Measurements from ENCODE around the gene THUMPD3.

Gene THUMPD3

DNA sequence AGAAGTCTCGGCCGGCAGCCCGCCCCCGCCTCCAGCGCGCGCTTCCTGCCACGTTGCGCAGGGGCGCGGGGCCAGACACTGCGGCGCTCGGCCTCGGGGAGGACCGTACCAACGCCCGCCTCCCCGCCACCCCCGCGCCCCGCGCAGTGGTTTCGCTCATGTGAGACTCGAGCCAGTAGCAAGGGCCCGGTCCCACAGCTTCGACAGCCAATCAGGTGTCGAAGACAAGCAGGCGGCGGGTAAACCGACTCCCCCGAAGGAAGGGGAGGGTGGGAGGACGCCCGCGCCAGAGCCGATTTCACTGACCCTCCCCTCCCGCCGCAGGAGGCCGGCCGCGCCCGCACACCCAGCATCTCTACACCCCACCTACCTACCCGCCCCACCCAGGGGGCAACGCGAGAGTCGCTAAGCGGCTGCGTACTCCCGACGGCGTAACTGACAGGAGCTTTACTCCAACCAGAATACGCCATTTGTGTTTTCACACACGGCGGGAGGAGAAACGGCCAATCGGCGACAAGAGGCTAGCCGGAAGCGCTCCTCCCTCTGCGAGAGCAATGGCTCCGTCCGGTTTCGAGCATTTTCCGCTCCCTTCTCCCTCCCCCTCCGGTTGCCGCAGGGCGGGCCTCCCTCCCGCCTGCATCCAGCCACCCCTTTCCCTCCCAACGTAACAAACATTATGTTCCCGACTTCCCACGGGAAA is 33.9 kb downstream of the THUMPD3 start:
- peak; percentile 94 to 99 for DNase-seq (ENCODE audit: extremely low read depth in 1 of 2, low read depth in 1 of 2)

DNA sequence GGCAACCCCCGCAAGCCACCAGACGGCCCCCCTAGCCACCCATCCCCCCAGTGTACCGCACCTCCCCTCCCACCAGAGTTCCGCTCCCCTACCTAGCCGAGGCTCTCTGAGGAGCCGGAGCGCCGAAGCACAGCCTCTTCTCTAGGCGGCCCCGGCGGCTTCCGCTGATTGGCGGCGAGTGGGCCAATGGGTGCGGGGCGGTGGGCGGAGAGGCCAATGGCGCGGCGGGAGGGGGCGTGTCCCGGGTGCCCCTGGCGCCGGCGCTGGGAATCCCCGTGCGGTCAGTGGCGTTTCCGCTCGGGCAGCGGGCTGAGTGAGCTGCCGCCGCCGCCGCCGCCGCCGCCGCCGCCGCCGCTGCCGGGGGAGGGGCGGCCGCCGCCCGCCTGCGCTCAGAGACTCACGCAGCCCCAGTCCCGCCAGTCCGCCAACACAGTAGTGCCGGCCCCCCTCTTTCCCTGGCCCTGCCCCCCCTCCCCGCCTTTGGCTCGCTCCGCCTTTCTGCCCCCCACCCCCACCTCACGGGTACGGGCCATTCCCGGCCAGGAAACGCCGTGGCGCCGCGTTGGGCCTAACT is 34.6 kb downstream of the THUMPD3 start, which contains the start of gene SETD5:
Gene SETD5 (plus strand): TSS at position 284 of the 574 bp plus-strand sequence. CDS start 31,324 bp downstream, outside the sequence.
- peak; percentile 97 to 100 for DNase-seq (ENCODE audit: extremely low read depth in 1 of 2, low read depth in 1 of 2)

- peak in 1 of 2 donors; percentile 17 for DNase-seq (ENCODE audit: extremely low read depth in 1 of 2, low read depth in 1 of 2)
Measured at GRCh38 chr3:9397906-9398699, 35.2 kb downstream of the THUMPD3 start.

DNA sequence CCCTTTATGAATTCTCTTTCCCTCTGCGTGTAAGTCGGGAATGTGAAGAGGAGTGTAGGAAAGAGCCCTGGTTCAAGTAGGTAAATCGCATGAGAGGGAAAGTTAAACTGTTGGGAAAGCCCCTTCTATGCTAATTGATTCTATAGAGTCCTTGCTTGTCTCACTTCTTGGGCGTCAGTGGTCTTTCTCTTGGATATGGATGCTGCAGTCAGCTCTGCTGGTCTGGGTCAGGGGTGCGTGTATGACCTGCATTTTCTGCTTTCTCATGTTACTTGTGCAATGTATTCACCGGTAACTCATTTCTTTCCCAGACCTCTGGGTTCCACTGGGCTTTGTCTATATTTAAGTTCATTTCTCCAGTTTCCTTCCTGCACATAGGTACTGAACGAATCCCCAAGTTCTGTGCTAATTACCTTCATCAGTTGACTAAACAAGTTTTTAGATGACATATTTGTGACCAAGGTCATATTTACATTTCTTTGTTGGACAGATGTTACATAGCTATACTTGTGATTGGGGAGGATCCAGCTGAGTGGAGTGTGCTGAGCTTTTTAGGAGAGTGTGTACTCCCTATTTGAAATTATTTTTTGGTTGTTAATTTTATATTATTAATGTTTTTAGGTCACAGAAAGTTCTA is 36.0 kb downstream of the THUMPD3 start:
- no peak for DNase-seq (ENCODE audit: extremely low read depth in 1 of 2, low read depth in 1 of 2)

- no peak for DNase-seq (ENCODE audit: extremely low read depth in 1 of 2, low read depth in 1 of 2)
Measured at GRCh38 chr3:9399337-9399703, 36.5 kb downstream of the THUMPD3 start.

DNA sequence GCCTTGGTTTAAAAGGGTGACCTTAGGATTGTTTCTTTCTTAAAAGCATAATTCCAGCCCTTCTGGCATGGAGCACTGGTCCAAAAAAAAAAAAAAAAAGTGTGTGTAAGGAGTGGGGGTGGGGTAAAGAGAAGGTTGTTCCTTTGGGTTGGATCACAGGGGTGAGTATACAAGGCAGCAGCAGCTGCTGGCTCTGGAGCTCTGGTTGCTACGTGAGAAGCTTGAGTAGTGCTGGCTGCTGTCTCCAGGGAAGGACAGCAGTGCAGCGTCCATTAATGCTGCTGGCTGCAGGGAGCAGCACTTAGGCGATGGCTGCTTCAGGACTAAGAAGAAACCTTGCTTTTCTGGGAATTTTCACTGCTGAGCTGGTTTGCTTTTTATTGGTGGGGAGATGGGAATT is 36.9 kb downstream of the THUMPD3 start:
- no peak for DNase-seq (ENCODE audit: extremely low read depth in 1 of 2, low read depth in 1 of 2)

DNA sequence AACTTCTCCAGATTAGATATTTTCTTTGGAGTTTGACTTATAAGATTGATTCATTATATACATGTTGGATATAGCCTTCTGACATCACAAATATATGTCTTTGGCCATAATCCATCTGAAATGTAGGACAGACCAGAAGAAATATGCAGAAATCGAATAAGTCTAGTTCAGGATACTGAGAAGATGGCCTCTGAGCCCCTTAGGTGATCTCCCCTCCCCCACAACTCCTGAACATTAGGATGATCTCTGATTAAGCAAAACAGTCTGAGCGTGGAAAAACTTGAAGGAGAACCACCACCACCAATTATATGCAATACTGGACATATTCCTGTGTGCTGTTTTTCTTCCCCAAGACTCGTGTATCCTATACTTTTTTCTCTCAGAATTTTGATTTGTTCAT is 37.8 kb downstream of the THUMPD3 start:
- no peak for DNase-seq (ENCODE audit: extremely low read depth in 1 of 2, low read depth in 1 of 2)

GRCh38 chr3:9401986-9402385 is 39.1 kb downstream of the THUMPD3 start:
- no peak for DNase-seq (ENCODE audit: extremely low read depth in 1 of 2, low read depth in 1 of 2)

DNA sequence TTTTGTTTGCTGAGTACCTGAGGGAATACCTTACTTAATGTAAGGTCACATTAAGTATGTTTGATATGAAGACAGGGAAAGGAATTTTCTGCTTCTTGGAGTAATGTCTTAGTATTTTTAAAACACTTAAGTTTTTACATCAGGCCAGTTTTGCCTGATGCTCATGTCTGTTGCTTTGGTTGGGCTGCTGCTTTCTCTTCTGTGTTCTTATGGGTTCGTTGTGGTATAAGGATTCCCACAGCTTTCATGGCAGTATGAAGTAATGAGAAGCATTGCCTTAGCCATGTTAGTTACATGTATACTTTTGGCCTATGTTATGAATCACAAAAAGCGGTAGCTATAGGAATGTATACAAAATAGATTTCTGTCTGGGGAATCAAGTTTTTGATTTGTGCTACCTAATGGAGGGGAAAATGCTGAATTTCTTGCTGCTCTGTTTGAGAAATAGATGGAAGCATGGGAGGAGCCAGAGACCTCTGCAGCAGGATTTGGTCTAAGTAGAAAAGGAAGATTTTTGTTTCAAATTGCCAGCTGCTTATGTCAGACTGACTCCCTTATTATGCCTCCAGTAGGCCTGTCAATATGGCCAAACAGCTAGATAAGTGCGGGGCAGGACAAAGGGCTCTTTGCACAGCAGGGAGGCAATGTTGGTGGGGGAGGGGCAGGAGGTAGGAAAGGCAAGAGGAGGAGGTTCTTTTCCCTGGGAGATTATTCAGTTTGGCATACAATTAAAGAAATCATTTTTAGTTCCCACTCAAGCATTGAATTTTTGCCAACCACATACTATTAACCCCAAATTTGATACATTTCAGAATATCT is 39.8 kb downstream of the THUMPD3 start:
- no peak for DNase-seq (ENCODE audit: extremely low read depth in 1 of 2, low read depth in 1 of 2)

DNA sequence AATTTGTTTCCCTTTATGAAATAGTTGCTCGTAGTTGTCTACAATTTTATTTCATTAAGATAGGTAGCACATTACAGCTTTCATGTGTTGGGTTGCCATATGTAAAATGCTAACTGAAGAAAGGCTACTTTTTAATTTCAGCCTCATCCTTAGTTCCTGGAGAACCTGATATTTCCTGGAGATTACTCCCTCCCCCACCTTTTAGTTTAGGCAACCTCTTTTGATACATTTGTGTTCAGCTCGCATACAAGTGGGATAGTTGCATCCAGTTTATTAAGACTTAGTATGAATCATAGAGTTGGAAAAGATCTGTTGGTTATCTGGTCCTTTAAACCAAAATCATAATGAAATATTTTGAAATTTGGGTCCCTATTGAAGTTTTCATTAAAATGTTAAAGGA is 40.6 kb downstream of the THUMPD3 start:
- no peak for DNase-seq (ENCODE audit: extremely low read depth in 1 of 2, low read depth in 1 of 2)

GRCh38 chr3:9404680-9405079 is 41.8 kb downstream of the THUMPD3 start:
- DNase-seq (ENCODE audit: extremely low read depth in 1 of 2, low read depth in 1 of 2), result no peak

DNA sequence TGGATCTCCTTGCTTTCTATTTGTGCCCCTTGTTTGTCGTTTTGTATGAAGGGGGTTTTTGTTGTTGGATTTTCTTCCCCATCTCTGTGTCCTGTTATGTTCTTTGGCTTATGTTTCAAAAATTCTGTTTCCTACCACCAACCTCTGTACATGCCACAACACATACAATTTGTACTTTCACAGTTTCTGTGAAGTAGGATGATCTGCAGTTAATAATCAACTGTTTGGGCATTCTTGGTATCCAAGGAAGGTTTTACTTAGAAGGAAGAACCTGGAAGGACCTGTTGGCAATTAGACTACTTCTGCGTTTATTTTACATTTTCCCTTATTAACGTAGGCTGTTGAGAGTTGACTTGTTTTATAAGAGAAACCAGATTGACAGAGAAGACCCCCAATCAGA is 42.9 kb downstream of the THUMPD3 start:
- DNase-seq (ENCODE audit: extremely low read depth in 1 of 2, low read depth in 1 of 2), result no peak

GRCh38 chr3:9406856-9407626 is 44.2 kb downstream of the THUMPD3 start:
- DNase-seq (ENCODE audit: extremely low read depth in 1 of 2, low read depth in 1 of 2), result no peak

DNA sequence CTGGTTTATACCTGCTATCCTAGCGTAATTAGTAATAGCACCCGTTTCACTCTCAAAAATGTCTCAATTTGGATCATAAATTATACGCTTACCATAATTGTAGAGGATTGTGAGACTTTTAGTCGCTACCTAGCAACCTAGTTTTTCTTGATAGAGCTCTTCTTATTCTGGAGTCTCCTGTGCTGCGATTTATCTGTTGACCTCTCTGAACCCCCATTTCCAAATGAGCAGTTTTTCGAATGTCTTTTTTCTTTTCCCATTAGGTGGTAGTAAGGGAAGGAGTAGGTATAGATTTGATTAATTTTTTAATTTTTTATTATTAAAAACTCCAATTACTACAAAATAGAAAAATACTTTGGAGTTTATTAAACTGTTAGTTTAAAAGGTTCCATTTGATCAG is 45.2 kb downstream of the THUMPD3 start:
- no peak for DNase-seq (ENCODE audit: extremely low read depth in 1 of 2, low read depth in 1 of 2)

GRCh38 chr3:9408546-9408945 is 45.7 kb downstream of the THUMPD3 start:
- DNase-seq (ENCODE audit: extremely low read depth in 1 of 2, low read depth in 1 of 2), result no peak

GRCh38 chr3:9409981-9410854 is 47.4 kb downstream of the THUMPD3 start:
- DNase-seq (ENCODE audit: extremely low read depth in 1 of 2, low read depth in 1 of 2), result no peak

GRCh38 chr3:9411302-9411701 is 48.4 kb downstream of the THUMPD3 start:
- no peak for DNase-seq (ENCODE audit: extremely low read depth in 1 of 2, low read depth in 1 of 2)

DNA sequence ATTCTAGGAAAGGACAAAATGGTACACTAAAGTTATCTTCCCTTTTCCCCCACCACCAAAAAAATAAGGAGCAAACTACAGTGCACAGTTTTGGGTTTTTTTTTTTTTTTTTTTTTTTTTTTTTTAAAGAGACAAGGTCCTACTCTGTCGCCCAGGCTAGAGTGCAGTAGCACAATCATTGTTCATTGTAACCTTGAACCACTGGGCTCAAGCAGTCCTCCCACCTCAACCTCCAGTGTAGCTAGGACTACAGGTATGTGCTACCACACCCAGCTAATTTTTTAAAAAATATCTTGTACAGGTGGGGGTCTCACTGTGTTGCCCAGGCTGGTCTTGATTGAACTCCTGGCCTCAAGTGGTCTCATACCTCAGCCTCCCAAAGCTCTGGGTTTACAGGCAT is 49.4 kb downstream of the THUMPD3 start:
- DNase-seq (ENCODE audit: extremely low read depth in 1 of 2, low read depth in 1 of 2), result no peak

GRCh38 chr3:9414826-9415225 is 52.0 kb downstream of the THUMPD3 start:
- DNase-seq (ENCODE audit: extremely low read depth in 1 of 2, low read depth in 1 of 2), result no peak

Measured in activated CD8-positive, alpha-beta memory T cell treated with anti-CD3 and anti-CD28 coated beads for 1 hour (primary cell).